Kidney (tissue), 14 donors: ENCODE data around the gene FHL5. TPM values are rescaled to one million over a fixed set of nuclear protein-coding genes. Genes with fewer than 3 reads are reported as not detected.

Experiments
- DNase-seq, 5 donors: peaks; one replicate each; pipeline ENCODE4 v3.0.0-alpha.2; 2013 to 2020
- FAIRE-seq: peaks from 2 replicates; lab custom pipeline; 2012; peaks lifted over from hg19 to GRCh38; lab: Jason Lieb, UNC
- H3K27ac ChIP-seq, 2 donors: one replicate each; pipeline ENCODE4 v1.7.0; 2013; ENCODE audit warnings: low read depth in 2 of 2, low read length in 2 of 2, inconsistent platforms in 1 of 2
- H3K27me3 ChIP-seq: one replicate; pipeline ENCODE4 v1.7.1; 2013; ENCODE audit warnings: low read length, inconsistent platforms; ENCODE audit not compliant: control insufficient read depth, insufficient read depth
- H3K36me3 ChIP-seq, 3 donors: one replicate each; pipeline versions ENCODE4 v1.7.0 to v1.7.1; 2013; ENCODE audit warnings: low read length in 3 of 3, control low read depth in 1 of 3, inconsistent platforms in 1 of 3; ENCODE audit not compliant: insufficient read depth in 3 of 3, control insufficient read depth in 2 of 3
- H3K4me1 ChIP-seq, 3 donors: one replicate each; pipeline versions ENCODE4 v1.7.0 to v1.7.1; 2013; ENCODE audit warnings: low read length in 3 of 3, inconsistent platforms in 1 of 3, low read depth in 1 of 3; ENCODE audit not compliant: control insufficient read depth in 2 of 3, insufficient read depth in 2 of 3
- H3K4me3 ChIP-seq, 3 donors: one replicate each; pipeline versions ENCODE4 v1.7.0 to v1.8.1; 2013; ENCODE audit warnings: low read length in 3 of 3, control low read depth in 1 of 3, inconsistent platforms in 1 of 3
- H3K9ac ChIP-seq, 3 donors: one replicate each; pipeline versions ENCODE4 v1.7.0 to v1.7.1; 2013; ENCODE audit warnings: low read length in 3 of 3, control low read depth in 1 of 3, inconsistent platforms in 1 of 3
- H3K9me3 ChIP-seq, 3 donors: one replicate each; pipeline versions ENCODE4 v1.7.0 to v1.7.1; 2013; ENCODE audit warnings: low read length in 3 of 3, control low read depth in 1 of 3, inconsistent platforms in 1 of 3; ENCODE audit not compliant: control insufficient read depth in 2 of 3, insufficient read depth in 1 of 3
- CTCF ChIP-seq: IDR thresholded peaks from 3 replicates; pipeline ENCODE4 v1.5.1; 2012; ENCODE audit warnings: mild to moderate bottlenecking, moderate library complexity, borderline replicate concordance; ENCODE audit not compliant: insufficient read depth; ENCODE audit errors: extremely low read depth
- intact Hi-C: fragments of 100-400 bp; cut with DNase I; formaldehyde crosslinking; loops from one replicate; pipeline ENCODE4 v1.11.1; 2022
- polyA plus RNA-seq: library from polyadenylated mRNA; stranded (reverse); fragments of 350-450 nt; fragmentation: Illumina TruSeq; extraction: RNeasy Lipid Tissue Mini Kit (QIAGEN cat#74804); gene quantifications from one replicate; pipeline ENCODE4 v1.2.3, GENCODE V29; 2014; ENCODE audit warnings: low read depth, low replicate concordance; ENCODE audit not compliant: insufficient read depth
- total RNA-seq: library from RNA; stranded (reverse); fragmentation: NEBNext Ultra II Directional; extraction: Animal tissue kit (Norgen Biotek cat#: 25700); gene quantifications from one replicate; pipeline ENCODE4 v1.2.1, GENCODE V29; 2021
- donor health status: control.
- donor health status: control.
- donor health status: control.
- donor health status: control.
- donor health status: control.
- donor health status: DM: yes; HTN: yes; CAD: no.
- donor health status: Normal renal cell carcinoma (clear cell type).

FHL5 gene
- total and polyA plus RNA-seq, 2 donors from 2014 or later: 4.3 to 34.5 TPM

GRCh38 chr6:96570053-96570452 lies 7.1 kb downstream of the FHL5 start:
- DNase-seq (no peak), FAIRE-seq (no peak)
- intact Hi-C loops: no loop called here
- Histone ChIP-seq H3K36me3 (no peaks in the 10 kb centered on the region), H3K9me3 (peaks cover 0 to 2% (median 0%) of the 10 kb centered on the region in 3 donors), H3K4me3 (no peak overlapping the region), H3K4me1 (no peaks in the 10 kb centered on the region), H3K27me3 (no peaks in the 10 kb centered on the region), H3K9ac (no peak overlapping the region), H3K27ac (no peak overlapping the region)
- TF ChIP-seq CTCF: no peak

- no peak for DNase-seq
- intact Hi-C loops: no loop called here
- H3K27me3 ChIP-seq: no peaks in the 10 kb centered on the region
- no peak overlapping the region for H3K27ac ChIP-seq
- H3K36me3 ChIP-seq: no peaks in the 10 kb centered on the region
- no peak for FAIRE-seq
- TF ChIP-seq CTCF: no peak
- H3K4me3 ChIP-seq: no peak overlapping the region
- H3K4me1 ChIP-seq: no peaks in the 10 kb centered on the region
- peaks cover 0 to 2% (median 0%) of the 10 kb centered on the region in 3 donors for H3K9me3 ChIP-seq
- no peak overlapping the region for H3K9ac ChIP-seq
These were observed 8.6 kb downstream of the FHL5 start for GRCh38 chr6:96571551-96571950.

DNA sequence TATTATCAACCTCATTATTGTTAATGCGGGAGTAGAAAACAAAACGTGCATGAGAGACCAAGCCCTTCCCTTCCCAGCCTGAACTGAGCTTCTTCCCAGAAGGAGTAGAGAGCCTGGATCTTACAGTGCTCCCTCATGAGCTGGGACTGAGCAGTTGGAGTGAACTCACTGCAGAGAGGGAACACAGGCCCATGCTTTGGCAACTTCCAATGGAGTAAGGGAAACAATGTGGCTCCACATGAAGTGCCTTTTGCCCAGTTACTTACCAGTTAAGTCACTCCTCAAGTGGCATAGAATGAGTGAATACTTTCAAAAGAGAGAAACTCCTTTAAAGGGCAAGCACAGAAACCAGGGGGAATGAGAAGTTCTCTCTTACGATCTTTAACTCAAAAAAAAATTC lies 12.4 kb downstream of the FHL5 start:
- Histone ChIP-seq H3K27me3 (no peaks in the 10 kb centered on the region), H3K36me3 (no peaks in the 10 kb centered on the region), H3K27ac (no peak overlapping the region), H3K4me1 (peaks cover 0 to 3% (median 0%) of the 10 kb centered on the region in 3 donors), H3K9ac (no peak overlapping the region), H3K9me3 (no peaks in the 10 kb centered on the region), H3K4me3 (no peak overlapping the region)
- DNase-seq (no peak), FAIRE-seq (no peak)
- intact Hi-C loops: no loop called here
- TF ChIP-seq CTCF: no peak

- no peak for TF ChIP-seq CTCF
- intact Hi-C loops: no loop called here
- H3K36me3 ChIP-seq: no peaks in the 10 kb centered on the region
- FAIRE-seq (no peak), DNase-seq (no peak)
- H3K9me3 ChIP-seq: no peaks in the 10 kb centered on the region
- H3K27ac ChIP-seq: no peak overlapping the region
- H3K4me3 ChIP-seq: no peak overlapping the region
- no peaks in the 10 kb centered on the region for H3K27me3 ChIP-seq
- H3K4me1 ChIP-seq: peaks cover 0 to 3% (median 0%) of the 10 kb centered on the region in 3 donors
- no peak overlapping the region for H3K9ac ChIP-seq
These were observed 13.3 kb downstream of the FHL5 start for GRCh38 chr6:96576221-96576620.
